Cardiac septum (tissue), 1 donor: ENCODE measurements around the gene BSND. TPM values are rescaled to one million over a fixed set of nuclear protein-coding genes. Genes with fewer than 3 reads are reported as not detected.
"Not testable (repeated sequence)": the region's sequence is repeated elsewhere in the genome, so short reads cannot be mapped to it uniquely, and the experiment has no call there.

Source experiments
- DNase-seq: peaks from one replicate; pipeline ENCODE4 v3.0.0-alpha.2; 2020; ENCODE audit warnings: low spot score
- intact Hi-C: fragments of 100-400 bp; cut with DNase I; formaldehyde crosslinking; loops from one replicate; pipeline ENCODE4 v1.14.0; 2022
- long read RNA-seq: library from polyadenylated mRNA; unstranded; transcript quantifications from one replicate; pipeline ENCODE4 v2.0.0, GENCODE V29; 2021
- total RNA-seq: library from RNA; stranded (reverse); fragmentation: NEBNext Ultra II Directional; extraction: Animal tissue kit (Norgen Biotek cat#: 25700); gene quantifications from one replicate; pipeline ENCODE4 v1.2.1, GENCODE V29; 2021
- donor health status: DM: no; HTN: no; CAD: no.

Gene BSND
- not detected for total RNA-seq
- long read RNA-seq, result 0 reads

GRCh38 chr1:54998677-54999076 lies at the start of gene BSND:
Gene BSND (plus strand): TSS chr1:54998933. CDS start chr1:54999187, 254 bp downstream.
- no peak for DNase-seq
- intact Hi-C loops, result no loop called here

DNA sequence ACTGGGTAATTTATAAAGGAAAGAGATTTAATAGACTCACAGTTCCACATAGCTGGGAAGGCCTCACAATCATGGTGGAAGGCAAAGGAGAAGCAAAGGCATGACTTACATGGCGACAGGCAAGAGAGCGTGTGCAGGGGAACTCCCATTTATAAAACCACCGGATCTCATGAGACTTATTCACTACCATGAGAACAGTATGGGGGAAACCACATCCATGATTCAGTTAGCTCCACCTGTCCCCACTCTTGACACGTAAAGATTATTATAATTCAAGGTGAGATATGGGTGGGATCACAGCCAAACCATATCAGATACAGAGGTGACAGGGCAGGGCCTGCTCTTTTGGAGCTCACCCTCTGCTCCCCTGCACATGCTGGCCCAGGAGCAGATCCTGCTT lies 49.7 kb upstream of the BSND start:
- DNase-seq, result no peak
- intact Hi-C loops, result loop anchor here (5.0 kb wide), 1 partner anchor 62 kb away; the partner anchor contains the start of gene DHCR24

DNA sequence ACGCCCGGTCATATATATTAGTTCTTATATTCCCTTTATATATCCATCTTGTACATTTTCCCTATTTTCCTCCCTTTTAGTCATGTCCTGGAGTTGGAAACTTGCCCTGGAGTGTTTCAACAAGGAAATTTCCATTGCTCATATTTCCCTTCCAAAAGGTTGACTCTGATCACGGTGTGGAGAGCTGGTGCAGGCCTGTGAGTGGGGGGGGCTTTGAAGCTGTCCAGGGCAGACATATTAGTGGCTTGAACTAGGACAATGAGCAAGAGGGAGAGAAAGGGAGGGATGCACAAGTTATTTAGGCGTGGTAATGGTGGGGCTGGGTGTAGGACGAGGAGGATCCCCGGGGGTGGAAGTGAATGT lies 48.7 kb upstream of the BSND start:
- intact Hi-C loops, result loop anchor here (2.0 kb wide), 2 partner anchors 47 to 73 kb away; no protein-coding TSS in a partner anchor
- DNase-seq, result no peak

- no peak for DNase-seq
- intact Hi-C loops, result loop anchor here (2.0 kb wide), 2 partner anchors 46 to 72 kb away; no protein-coding TSS in a partner anchor
These were observed 48.2 kb upstream of the BSND start for GRCh38 chr1:54950369-54951163.

GRCh38 chr1:54951810-54952226 lies 46.9 kb upstream of the BSND start:
- no peak for DNase-seq
- intact Hi-C loops, result loop anchor here (2.0 kb wide), 2 partner anchors 45 to 71 kb away; no protein-coding TSS in a partner anchor

DNA sequence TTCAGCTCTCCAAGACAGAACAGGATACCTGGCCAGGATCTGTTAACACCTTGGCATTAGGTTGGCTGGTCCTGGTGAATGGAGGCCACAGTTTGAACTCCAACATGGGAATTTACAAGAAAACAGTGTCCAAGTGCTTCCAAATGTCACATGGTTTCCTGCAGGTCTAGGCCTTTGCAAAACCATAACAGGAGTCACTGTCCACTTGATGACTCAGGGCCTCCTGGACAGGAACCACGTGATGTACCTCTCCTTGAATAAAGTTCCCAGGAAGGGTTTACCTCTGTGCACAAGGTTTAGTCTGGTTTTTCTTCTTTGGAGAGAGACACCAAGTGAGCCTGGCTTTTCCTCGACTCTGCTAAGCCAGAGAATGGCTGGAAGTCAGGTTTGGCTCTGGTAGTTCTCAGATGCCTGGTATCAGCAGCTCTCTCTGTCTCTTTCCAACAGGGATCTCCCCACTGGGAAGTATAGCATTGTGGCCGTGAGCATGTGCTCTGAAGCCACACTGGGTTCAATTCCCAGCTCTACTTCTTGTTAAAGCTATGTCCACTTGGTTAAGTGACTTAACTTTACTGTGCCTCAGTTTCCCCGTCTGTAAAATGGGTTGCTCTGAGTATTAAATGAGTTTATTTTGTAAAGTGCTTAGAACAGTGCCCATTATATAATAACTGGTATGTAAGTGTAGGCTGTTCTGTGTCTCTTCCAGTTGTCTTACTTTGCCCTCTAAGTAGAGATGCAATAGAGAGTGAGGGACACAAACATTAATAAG lies 45.6 kb upstream of the BSND start:
- intact Hi-C loops, result no loop called here
- DNase-seq, result no peak

DNA sequence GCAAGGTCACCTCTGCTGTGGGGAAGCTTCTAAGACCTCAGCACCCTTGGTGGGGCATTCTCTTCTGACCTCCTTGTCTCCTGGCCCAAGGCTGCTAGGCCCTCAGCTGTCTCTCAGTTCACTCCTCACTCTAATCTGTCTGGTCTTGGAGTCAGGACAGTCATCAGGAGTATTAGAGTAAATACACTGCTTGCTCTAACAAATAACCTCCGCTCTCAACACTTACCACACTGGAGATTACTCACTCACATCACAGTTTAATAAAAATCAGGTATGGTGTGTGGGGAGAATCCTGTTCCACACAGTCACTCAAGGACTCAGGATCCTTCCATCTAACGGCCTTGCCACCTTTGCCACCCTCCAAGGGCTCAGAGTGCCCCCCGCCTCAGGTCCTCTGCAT lies 44.9 kb upstream of the BSND start:
- intact Hi-C loops, result no loop called here
- DNase-seq, result no peak

DNA sequence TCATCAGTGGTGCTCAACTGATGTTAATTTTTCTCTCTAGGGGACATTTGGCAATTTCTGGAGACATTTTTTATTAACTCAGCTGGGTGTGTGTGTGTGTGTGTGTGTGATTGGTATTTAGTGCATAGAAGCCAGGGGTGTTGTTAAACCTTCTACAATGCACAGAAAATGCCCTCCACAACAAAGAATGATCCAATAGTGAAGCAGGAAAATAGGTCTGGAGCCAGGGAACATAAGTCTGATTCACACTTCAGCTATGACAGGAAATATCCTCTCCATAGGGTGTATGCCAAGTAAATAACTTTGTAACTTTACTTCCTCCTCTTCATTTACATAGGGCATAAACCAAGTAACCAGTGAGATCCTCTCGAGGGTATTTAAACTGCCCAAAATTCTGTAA lies 43.4 kb upstream of the BSND start:
- intact Hi-C loops, result no loop called here
- no peak for DNase-seq

GRCh38 chr1:54956726-54957125 lies 42.0 kb upstream of the BSND start:
- intact Hi-C loops, result no loop called here
- no peak for DNase-seq

DNA sequence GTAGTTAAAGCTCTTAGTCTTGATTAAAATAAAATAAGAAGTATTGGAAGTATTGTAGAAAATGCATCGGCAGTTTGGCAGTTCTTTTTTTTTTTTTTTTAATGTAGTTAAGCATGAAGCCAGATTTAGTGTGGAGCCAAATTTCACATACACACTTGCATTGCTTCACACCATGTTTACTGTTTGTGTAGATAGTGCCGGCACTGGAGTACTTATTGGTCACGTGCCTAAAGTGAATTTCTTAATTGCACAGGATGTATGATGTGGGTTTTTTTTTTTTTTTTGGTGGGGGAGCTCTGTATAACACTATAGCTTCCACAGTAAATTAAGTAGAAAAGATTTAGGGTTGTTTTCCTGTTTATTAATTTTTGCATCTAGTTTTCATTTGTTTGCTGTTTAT lies 39.5 kb upstream of the BSND start:
- intact Hi-C loops, result no loop called here
- DNase-seq, result no peak

GRCh38 chr1:54962612-54963395 lies 35.9 kb upstream of the BSND start:
- DNase-seq, result no peak
- intact Hi-C loops, result no loop called here

GRCh38 chr1:54963829-54964228 lies 34.9 kb upstream of the BSND start:
- DNase-seq, intact Hi-C loops: not testable (repeated sequence)

DNA sequence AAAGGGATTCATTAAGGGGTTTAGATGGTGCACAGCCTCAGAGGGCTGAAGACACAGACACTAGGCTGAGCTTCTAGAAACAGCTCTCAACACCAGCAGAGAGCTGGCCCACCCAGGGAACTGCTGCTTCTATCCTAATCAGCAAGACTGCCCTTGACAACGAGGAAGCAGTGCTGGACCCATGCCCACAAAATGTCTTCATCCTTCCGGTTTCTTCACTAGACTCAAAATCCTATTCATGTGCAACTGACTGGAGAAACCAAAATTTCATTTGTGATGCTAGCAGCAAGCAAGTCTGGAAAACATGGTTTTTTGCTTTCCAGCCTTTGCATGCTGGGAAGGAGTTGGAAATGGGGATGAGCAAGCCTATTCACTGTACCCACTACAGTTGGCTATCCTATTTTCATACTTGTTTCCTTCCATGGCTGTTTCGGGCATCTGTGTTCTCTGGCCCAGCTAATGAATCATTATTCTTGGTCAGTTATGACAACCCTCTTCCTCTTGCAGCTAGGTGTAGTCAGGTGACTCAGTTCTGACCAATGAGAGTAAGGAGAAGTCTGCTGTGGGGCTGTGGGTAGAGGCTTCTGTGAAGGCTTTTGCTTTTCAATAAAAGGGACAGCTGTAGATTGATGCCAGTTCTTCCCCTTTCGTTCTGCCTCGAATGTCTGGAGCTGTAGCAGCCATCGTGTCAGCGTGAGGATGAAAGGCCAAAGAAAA lies 33.0 kb upstream of the BSND start:
- DNase-seq, result no peak
- intact Hi-C loops, result no loop called here

DNA sequence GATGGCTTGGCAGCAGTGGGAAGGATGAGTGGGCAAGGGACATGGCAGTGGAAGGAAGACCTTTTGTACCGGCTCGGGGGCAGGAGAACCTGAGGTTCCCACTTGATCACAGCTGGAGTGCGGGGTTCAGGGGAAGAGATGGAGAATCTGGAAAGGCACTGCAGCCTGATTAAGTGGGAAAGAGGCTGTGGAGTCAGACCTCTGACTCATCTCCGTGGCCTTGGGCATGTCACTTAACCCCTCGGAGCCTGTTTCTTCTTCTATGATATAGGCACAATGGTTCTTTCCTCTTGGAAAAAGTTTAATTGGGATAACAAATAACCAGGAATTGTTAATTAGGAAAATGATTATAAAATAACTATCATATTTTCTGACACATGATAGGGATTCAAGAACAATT lies 31.4 kb upstream of the BSND start:
- intact Hi-C loops, result no loop called here
- no peak for DNase-seq

- DNase-seq, result no peak
- intact Hi-C loops, result no loop called here
These were observed 30.2 kb upstream of the BSND start for GRCh38 chr1:54968551-54968950.

GRCh38 chr1:54969879-54970278 lies 28.9 kb upstream of the BSND start:
- no peak for DNase-seq
- intact Hi-C loops, result no loop called here

DNA sequence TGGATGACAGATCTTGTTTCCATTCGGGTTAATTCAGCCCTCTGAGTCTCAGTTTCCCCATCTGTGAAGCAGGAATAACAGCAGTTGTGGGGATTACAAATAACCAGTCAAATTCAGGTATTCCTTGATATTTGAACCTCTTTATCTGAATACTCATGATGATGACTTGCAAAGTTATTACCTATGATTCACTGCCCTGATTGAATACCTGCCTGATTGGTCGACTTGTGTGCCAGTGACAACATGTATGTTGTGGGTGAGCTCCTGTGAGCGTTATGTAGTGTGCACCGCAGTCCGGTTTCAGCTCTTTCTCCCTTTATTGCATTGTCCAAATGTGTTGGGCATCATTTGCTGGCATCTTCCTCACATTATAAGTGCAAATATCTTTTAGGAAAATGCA lies 27.8 kb upstream of the BSND start:
- intact Hi-C loops, result no loop called here

DNA sequence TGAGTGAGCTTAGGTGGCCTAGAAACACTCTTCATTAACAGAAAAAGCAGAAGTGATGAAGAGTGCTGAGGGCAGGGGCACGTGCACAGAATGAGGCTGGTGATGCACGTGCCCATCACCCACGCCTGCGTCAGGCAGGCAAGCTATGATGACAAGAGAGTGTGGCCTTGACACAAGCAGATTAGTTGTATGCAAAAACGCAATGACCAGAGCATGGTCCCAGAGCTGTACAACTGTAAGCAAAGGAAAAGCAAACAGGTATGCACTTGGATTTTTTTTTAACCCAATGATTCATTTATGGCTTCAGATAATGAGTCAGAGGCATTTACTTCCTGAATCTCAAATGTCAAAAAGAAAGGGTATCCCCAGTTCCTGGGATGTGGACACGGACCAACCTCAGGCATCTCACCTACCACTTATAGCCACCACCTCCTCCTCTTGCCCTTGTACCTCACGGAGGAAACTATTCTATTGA lies 27.4 kb upstream of the BSND start:
- intact Hi-C loops, result no loop called here
- DNase-seq, result no peak

More for the DNA sequence above, 27.8 kb upstream of the BSND start:
- DNase-seq, result no peak

DNA sequence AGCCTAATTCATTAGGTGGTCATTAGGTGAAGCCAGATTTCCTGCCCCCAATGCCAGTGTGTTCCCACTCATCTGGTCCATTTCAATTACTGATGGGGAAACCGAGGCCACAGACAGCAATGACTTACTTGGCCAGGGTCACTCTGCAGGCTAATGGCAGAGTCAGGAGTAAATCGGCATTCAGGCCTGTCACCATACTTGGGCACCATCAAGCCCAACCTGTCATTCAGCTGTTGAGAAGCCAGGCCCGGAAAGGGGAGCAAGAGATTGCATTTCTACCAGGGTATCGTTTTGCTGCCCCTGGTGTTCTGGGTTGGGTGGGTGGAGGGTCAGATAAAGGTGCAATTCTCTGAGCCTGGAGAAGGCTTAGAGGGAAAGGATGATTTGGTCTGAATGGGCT lies 26.3 kb upstream of the BSND start:
- no peak for DNase-seq
- intact Hi-C loops, result no loop called here
